NCI-H2081 (cell line): Measurements from ENCODE around the gene C19orf25.
"Not testable (repeated sequence)": the region's sequence is repeated elsewhere in the genome, so short reads cannot be mapped to it uniquely, and the experiment has no call there.

Experiments
- DNase-seq, 2 experiments: peaks; one replicate each; lab custom pipeline; 2025; lab: John Stamatoyannopoulos, UW

C19orf25 gene

GRCh38 chr19:1481893-1482360, 2.9 kb upstream of the C19orf25 start:
- no peak for DNase-seq

- no peak for DNase-seq
These were observed 2.3 kb upstream of the C19orf25 start for GRCh38 chr19:1481224-1481892.

DNA sequence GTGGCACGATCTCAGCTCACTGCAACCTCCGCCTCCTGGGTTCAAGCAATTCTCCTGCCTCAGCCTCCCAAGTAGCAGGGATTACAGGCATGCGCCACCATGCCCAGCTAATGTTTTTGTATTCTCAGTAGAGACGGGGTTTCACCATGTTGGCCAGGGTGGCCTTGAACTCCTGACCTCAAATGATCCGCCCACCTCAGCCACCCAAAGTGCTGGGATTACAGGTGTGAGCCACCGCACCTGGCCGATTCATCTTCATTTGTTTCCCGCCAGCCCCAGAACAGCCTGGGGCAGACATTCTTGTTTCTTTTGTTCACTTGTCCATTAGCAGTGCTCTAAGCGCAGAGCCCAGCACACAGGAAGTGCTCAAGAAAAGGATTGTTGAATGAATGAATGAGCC, 2.0 kb downstream of the C19orf25 start:
- not testable (repeated sequence) for DNase-seq

DNA sequence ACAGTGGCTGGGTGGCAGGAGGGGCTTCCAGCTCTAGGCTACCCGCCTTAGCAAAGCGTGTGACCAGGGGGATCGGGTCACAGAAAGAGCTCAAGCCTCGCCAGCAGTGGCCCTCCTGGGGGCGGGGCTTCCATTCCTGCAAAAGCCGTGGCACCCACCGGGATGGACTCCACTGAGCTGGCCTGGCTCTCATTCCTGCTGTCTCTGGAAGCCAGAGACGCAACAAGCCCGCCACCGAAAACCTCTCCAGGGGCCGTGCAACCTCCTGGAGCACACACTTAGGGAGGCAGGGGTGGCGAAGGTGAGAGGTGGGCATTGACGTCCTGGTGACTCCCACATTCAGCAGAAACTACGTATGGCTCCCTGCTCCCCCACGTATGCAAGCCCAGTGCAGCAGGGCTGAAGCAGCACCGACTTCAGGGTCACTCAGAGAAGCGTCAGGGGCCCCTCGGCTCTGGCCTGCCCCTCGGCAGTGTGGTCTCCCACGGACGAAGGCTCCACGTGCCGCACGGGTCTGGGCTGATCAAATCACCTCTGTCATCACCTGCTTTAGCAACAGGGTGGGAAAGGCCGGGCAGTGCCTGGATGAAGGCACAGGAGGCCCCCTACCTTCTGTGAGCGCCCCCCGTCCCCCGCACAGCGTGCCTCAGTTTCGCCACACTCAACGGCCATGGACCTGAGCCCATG, 3.1 kb downstream of the C19orf25 start:
- no peak for DNase-seq

GRCh38 chr19:1474765-1475351, 4.2 kb downstream of the C19orf25 start:
- no peak for DNase-seq

DNA sequence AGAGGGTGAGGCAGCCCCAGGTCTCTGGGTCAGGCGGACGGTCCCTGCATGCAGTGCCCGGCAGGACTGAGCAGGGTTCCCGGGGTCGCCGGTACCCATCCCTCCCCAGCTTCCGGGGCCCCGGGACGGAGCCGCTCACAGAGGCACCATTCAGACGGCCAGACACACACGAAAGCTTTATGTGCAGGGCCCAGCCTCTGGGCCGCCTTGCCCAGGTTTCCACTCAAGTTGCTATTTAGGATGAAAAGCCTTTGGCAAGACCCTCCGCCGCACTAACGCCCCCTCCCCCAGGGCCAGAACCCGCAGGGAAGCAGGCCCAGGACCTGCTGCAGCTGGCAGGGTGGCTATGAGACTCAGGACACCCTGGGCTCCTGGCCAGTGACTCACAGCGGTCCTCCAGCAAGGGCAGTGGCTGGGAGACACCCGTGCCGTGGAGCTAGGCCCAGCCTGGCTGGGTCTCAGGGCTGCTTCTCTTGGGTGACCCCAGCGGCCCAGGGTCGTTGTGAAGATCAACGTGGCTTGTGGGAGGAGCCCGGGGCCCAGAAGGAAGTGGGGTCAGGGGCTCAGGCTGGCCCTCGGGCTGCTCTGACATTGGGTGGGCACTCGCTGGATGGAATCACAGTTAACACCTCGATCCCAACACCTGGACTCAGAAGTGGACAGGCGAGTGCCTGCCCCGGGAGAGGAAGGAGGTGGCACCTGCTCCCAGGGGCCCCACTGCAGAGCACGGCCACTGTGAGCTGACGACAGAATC, 4.8 kb downstream of the C19orf25 start:
- no peak for DNase-seq

DNA sequence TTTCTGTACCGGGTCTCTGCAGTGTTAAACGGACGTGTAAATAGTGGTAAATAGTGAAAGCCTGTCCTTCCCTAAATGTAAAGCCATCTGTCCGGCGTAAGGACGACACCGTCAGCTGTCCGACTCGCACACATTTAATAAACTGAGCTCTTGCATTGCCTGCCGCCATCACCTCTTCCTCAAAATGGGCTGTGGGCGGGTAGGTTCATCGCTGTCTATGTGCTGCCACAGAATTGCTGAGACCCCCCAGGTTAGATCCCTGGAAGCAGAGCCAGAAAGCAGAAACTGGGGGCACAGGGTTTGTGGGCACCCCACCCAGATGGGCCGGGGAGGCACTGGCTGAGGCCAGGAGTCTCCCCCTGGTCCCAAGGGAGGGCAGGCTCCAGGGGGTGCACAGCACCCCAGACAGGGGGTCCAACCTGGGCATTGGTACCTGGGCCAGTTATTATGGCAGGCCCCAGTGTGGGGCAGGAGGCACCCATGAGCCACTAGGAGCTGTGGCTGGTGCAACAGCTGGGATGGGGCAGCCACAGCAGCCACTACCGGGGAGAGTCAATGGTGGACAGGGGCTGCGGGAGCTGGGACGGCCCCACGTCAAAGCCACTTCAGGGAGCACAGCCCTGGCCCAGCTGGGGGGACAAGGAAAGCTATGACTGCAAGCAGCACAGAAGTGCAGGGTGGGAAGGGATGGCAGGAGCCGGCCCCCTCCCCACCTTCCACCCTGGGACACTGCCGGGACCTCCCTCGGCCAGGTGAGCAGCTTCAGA, 5.7 kb downstream of the C19orf25 start:
- DNase-seq = no peak

DNA sequence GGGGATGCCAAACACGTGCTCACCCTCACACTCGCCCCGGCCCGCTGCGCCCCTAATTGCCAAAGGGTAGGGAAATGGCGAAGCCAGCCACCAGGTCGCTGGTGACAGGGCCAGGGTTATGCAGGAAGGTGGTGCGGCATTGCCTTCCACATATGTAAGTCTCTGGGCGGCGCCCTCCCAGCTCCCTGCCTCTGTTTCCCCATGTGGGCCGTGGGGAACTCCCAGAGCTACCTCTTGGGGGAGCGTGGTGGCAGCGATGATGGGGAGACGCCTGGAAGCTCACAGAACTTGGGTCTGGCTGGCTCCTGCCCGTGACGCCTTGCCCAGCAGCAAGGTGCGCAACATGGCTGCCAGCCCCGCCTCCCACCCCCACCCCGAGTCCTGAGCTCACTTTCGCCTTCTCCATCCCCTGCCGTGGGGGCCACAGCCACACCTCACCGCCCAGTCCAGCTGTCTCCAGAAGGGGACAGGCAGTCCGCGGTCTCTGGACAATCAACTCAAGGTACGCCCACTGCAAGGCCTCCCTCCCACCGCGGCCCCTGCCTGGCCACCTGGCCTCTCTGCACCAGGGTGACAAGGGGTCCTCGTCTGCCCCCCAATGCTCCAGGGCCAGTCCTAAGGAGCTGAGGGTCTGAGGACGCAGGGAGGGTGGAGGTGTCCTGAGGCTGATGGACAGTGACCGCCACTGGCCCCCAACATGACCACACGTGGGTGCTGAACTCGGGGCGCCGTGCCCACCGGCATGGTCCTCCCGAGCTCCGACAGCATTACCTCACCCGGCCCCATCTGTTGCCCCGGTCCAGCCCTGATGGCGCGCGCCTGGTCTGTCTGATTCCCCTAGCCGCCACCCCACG, 6.6 kb downstream of the C19orf25 start:
- no peak for DNase-seq

DNA sequence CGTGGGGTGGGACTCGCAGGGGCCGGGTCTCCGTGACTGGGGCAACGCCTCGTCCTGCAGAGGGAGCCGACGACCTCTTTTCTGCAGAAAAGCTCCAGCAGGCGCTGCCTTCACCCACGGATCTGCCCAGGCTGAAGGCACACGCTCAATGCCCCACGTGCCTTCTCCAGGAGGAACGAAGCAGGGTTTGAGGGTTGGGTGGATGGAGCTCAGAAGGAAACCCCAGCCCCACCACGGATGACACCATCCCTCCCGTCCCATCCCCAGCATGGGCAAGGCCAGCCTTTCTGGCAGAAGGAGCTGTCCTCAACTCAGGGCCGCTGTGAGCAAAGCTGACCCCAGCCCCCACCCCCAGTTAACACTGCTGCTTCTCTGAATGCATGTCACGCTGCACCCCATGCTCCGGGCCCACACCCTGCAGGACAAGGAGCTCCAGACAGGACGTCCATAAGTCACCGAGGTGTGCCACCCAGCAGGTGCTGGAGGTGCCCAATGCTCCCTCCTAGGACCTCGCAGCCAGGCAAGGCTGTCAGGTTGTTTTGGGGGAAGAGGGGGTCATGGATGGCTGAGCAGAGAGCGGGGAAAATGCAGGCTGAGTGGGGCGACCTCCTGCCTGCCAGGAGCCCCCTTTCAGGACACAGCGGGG, 7.4 kb downstream of the C19orf25 start:
- no peak for DNase-seq

DNA sequence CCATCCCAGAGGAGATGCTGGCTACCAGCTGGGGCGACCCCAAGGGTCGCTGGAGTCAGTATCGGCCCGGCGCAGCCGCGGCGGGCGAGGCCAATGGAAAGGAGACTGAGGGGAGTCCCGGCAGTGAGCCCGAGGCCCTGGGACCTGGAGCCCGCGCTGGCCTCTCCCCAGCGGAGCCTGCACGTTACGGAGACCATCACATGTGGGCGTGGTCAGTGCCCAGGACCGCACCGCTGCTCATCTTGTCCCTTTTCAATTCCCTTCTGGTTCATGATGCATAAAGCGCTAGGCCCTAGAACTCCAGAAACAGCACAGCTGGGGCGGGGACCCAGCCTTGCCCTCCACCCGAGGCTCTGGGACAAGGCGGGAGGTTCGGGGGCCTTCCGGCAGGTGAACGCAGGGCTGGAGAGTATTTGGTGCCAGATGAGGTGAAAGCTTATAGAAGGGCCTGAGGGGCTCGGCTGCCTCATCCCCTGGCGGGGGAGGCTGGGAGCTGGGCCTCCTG, 8.0 kb downstream of the C19orf25 start:
- DNase-seq = no peak

- peak; percentile 71 to 87 for DNase-seq
These were observed 8.6 kb downstream of the C19orf25 start for GRCh38 chr19:1470305-1471009.

- no peak for DNase-seq
These were observed 9.0 kb downstream of the C19orf25 start for GRCh38 chr19:1470055-1470304.

DNA sequence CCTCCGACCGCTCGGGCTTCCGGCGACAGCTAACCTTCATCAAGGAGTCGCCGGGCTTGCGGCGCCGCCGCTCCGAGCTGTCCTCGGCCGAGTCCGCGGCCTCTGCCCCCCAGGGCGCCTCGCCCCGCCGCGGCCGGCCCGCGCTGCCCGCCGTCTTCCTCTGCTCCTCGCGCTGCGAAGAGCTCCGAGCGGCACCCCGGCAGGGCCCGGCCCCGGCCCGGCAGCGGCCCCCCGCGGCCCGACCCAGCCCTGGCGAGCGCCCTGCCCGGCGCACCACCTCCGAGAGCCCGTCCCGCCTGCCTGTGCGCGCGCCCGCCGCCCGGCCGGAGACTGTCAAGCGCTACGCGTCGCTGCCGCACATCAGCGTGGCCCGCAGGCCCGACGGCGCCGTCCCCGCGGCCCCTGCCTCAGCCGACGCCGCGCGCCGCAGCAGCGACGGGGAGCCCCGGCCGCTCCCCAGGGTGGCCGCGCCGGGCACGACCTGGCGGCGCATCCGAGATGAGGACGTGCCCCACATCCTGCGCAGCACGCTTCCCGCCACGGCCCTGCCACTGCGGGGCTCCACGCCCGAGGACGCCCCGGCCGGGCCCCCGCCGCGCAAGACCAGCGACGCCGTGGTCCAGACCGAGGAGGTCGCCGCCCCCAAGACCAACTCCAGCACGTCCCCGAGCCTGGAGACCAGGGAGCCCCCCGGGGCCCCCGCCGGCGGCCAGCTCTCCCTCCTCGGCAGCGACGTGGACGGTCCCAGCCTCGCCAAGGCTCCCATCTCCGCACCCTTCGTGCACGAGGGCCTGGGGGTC, 9.6 kb downstream of the C19orf25 start:
- no peak for DNase-seq

- DNase-seq = no peak
These were observed 10.2 kb downstream of the C19orf25 start for GRCh38 chr19:1468821-1469254.

- no peak for DNase-seq
These were observed 10.7 kb downstream of the C19orf25 start for GRCh38 chr19:1468274-1468820.

GRCh38 chr19:1467490-1468273, 11.3 kb downstream of the C19orf25 start:
- DNase-seq = no peak

GRCh38 chr19:1467215-1467489, 11.9 kb downstream of the C19orf25 start:
- no peak for DNase-seq
